Fibroblast of lung (primary cell): Measurements from ENCODE around the gene NF1.

Experiments
- EZH2 ChIP-seq: IDR thresholded peaks from 2 replicates; pipeline ENCODE4 v1.5.1; 2012; ENCODE audit warnings: low read length, control low read depth, mild to moderate bottlenecking; ENCODE audit errors: missing control alignments
- TF ChIP-seq, protein P1 (sequence below), 2 donors: IDR thresholded peaks in 1 of 2; conservative IDR thresholded peaks in 1 of 2; 1 replicate in 1 of 2; 2 replicates in 1 of 2; pipeline ENCODE4 v1.5.1; 2011 to 2012; ENCODE audit warnings: low read length in 2 of 2, control low read depth in 1 of 2, inconsistent platforms in 1 of 2, low read depth in 1 of 2, mild to moderate bottlenecking in 1 of 2

DNA sequence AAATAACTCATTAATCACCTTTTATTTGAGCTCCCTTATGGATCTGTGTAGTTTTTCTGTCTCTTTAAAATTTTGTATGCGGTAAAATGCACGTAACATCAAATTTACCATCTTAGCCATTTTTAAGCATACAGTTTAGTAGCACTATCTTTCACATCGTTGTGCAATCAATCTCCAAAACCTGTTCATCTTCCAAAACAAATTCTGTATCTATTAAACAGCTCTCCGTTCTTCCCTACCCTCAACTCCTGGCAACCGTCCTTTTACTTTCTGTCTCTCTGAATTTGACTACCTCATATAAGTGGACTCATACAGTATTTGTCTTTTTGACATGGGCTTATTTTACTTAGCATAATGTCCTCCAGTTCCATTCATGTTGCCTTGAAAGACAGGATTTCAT lies 100.5 kb downstream of the NF1 start:
- TF ChIP-seq, protein P1, sequence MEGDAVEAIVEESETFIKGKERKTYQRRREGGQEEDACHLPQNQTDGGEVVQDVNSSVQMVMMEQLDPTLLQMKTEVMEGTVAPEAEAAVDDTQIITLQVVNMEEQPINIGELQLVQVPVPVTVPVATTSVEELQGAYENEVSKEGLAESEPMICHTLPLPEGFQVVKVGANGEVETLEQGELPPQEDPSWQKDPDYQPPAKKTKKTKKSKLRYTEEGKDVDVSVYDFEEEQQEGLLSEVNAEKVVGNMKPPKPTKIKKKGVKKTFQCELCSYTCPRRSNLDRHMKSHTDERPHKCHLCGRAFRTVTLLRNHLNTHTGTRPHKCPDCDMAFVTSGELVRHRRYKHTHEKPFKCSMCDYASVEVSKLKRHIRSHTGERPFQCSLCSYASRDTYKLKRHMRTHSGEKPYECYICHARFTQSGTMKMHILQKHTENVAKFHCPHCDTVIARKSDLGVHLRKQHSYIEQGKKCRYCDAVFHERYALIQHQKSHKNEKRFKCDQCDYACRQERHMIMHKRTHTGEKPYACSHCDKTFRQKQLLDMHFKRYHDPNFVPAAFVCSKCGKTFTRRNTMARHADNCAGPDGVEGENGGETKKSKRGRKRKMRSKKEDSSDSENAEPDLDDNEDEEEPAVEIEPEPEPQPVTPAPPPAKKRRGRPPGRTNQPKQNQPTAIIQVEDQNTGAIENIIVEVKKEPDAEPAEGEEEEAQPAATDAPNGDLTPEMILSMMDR (conservative IDR thresholded peaks at IDR 0.05 in 1 of 2, IDR thresholded peaks at IDR 0.05 in 1 of 2; ENCODE audit: low read depth in 1 of 2, low read length in 2 of 2), result no peak
- TF ChIP-seq EZH2, result no peak
